Measurements from ENCODE around the gene MAEA.

DNA sequence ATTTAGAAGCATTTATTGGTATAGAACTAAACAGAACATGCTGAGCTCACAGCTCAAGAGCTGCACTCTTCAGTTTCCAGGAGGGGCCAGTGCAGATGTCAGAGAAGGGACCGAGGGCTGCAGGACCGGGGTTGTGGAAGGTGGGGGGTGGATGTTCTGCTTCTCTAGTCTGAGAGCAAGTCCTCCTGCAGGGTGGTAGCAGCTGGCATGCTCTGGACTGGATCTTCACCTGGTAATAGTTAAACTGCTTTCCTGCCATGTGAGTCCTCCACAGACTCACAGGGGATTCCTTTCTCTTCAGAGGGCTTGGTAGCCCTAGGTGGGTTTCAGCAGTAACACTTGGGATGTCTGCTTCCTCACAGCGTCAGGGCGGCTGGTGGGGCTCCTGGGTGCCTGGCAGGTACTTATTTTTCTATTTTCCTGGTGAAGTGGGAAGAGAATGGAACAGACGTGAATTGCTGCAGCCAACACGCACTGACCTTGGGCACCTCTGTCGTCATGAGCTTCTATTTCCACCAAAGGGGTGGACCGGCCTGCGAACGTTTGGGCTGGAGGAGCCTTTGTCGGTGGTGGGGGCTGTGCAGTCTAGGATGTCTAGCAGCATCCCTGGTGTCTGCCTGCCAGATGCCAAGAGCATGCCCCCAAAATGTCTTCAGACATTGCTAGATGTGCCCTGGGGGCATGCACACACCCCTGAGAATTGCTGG is 2.5 kb downstream of the MAEA start:
- TF ChIP-seq CTCF (IDR thresholded peaks at IDR 0.05) (no peak), EZH2phosphoT487 (IDR thresholded peaks at IDR 0.05) (no peak), EZH2 (IDR thresholded peaks at IDR 0.05) (no peak)
